AG04450 (cell line): ENCODE results near the gene ZNF236. TPM values are rescaled to one million over a fixed set of nuclear protein-coding genes. Genes with fewer than 3 reads are reported as not detected.

Experiments used
- CTCF ChIA-PET: fragments of 300-600, 350-600 bp; formaldehyde crosslinking; extraction: SDS; loops from one replicate; lab custom pipeline; 2022; ENCODE audit warnings: antibody characterized with exemption, inconsistent platforms; lab: Charles Lee
- POLR2A ChIA-PET: fragments of 350-600 bp; formaldehyde crosslinking; extraction: SDS; loops from one replicate; lab custom pipeline; 2021; ENCODE audit warnings: antibody characterized with exemption, inconsistent platforms; lab: Yijun Ruan, JAX
- DNase-seq: peaks from one replicate; pipeline ENCODE4 v3.0.0-alpha.2; 2011; ENCODE audit warnings: low read depth, low spot score
- H3K27ac ChIP-seq: one replicate; pipeline ENCODE4 v1.5.1; 2012; ENCODE audit warnings: low read depth, low read length, control low read depth
- H3K27me3 ChIP-seq: one replicate; pipeline ENCODE4 v1.6.0; 2012; ENCODE audit warnings: low read length; ENCODE audit not compliant: control insufficient read depth, insufficient read depth
- H3K4me3 ChIP-seq: 2 replicates; pipeline ENCODE4 v1.5.1; 2011; ENCODE audit warnings: mild to moderate bottlenecking, low read depth, low read length, control low read depth
- H3K9me3 ChIP-seq: 2 replicates; pipeline ENCODE4 v1.5.1; 2012; ENCODE audit warnings: low read length; ENCODE audit not compliant: control insufficient read depth, insufficient read depth
- polyA plus RNA-seq: library from polyadenylated mRNA; depleted of rRNA; stranded (reverse); fragments of >200 nt; gene quantifications from 2 replicates; pipeline ENCODE4 v1.2.3, GENCODE V29; 2011
- TF ChIP-seq, protein P1 (sequence below): IDR thresholded peaks from 2 replicates; pipeline ENCODE4 v1.5.1; 2011; ENCODE audit warnings: low read depth, low read length, control low read depth, inconsistent platforms

Gene ZNF236
- polyA plus RNA-seq, 1 experiment: 5.3 TPM

DNA sequence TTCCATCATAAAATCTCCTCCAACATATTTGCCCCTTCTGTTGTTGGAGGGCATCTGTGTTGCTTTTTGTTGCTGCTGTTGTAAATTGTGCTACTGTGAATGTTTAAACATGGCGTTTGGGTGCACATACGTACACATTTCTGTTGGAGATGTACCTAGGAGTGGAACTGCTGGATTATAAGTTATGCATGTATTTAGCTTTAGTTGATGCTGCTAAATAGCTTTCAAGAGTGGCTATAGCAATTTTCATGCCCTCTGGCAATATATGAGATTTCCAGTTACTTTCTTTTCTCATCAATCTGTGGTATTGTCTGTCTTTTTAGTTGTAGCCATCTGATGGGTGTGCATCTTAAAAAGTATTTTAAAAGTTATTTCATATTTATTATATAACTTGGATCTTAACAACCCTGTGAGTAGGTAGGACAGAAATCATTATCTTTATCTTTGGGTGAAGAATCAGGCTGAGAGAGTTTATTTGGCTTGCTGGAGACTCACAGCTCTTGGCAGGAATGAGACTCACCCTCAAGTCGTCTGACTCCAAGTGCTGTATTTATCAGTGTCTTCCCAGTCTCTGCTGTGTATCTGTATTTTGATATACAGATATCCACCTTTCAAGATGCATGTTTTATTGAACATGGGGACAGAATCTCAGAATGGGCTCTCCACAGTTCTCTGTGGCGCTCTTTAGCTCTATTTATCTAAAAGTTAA is 16.9 kb downstream of the ZNF236 start:
- Histone ChIP-seq H3K27ac (no peak overlapping the region), H3K9me3 (no peaks in the 10 kb centered on the region), H3K4me3 (no peak overlapping the region), H3K27me3 (no peaks in the 10 kb centered on the region)
- CTCF ChIA-PET: no interaction called here
- TF ChIP-seq, protein P1, sequence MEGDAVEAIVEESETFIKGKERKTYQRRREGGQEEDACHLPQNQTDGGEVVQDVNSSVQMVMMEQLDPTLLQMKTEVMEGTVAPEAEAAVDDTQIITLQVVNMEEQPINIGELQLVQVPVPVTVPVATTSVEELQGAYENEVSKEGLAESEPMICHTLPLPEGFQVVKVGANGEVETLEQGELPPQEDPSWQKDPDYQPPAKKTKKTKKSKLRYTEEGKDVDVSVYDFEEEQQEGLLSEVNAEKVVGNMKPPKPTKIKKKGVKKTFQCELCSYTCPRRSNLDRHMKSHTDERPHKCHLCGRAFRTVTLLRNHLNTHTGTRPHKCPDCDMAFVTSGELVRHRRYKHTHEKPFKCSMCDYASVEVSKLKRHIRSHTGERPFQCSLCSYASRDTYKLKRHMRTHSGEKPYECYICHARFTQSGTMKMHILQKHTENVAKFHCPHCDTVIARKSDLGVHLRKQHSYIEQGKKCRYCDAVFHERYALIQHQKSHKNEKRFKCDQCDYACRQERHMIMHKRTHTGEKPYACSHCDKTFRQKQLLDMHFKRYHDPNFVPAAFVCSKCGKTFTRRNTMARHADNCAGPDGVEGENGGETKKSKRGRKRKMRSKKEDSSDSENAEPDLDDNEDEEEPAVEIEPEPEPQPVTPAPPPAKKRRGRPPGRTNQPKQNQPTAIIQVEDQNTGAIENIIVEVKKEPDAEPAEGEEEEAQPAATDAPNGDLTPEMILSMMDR: no peak
- POLR2A ChIA-PET: interaction anchor here (0.6 kb wide), 1 partner anchor 10 kb away, joined by 4 read pairs; no protein-coding TSS in a partner anchor
- DNase-seq: no peak

DNA sequence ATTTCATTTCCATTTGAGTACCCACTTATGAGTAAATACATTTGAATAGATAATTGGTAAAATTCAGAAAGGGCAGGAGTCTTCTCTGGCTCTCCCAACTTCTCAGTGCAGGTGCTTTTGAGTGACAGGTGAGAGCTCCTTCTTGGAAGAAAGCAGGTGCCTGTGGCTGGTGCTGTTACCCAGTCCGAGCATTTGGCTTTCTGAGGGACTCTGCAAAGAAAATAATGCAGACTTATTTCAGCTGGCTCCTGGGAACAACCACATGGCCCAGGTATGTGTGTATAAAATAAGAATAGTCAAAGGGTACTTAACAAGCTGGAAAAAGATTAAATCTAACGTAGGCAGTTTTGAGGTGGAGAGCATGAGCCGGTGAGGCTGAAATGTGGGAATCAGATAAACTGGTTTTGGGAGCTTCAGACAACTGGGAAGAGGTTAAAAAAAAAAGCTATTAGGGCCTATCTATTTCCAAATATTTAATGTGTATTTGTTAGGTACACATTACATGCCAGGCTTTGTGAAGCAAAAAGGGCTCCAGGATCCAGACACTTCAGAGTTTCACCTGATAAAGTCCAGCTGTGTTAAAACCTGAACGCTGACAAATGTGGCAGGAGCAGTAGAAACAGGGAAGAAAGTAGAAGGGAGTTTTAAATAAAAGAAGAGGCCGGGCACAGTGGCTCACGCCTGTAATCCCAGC is 20.6 kb downstream of the ZNF236 start:
- TF ChIP-seq, protein P1: no peak
- Histone ChIP-seq H3K27ac (no peak overlapping the region), H3K9me3 (no peaks in the 10 kb centered on the region), H3K27me3 (no peaks in the 10 kb centered on the region), H3K4me3 (no peak overlapping the region)
- ChIA-PET CTCF (interaction anchor here (0.6 to 3.4 kb wide), 3 partner anchors 9 to 40 kb away, joined by 3 to 21 read pairs (median 3); no protein-coding TSS in a partner anchor), POLR2A (no interaction called here)
- DNase-seq: no peak

DNA sequence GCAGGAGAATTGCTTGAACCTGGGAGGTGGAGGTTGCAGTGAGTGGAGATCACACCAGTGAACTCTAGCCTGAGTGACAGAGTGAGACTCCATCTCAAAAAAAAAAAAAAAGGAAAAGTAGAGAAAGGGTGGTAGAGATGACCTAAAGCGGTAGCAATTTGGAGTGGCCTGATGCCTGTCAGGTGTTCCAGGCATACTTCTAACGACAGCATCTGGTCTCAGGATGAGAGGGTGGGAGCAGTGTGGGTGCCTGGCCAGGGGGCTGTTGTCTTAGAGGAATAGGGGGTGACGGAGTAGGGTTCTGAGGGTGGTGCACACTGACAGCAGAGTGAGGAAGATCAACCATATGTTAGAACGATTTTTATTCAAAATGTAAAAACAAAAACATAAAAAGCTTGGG is 21.8 kb downstream of the ZNF236 start:
- no peak for DNase-seq
- CTCF ChIA-PET: interaction anchor here (3.4 kb wide), 1 partner anchor 41 kb away, joined by 21 read pairs; no protein-coding TSS in a partner anchor
- no peaks in the 10 kb centered on the region for H3K27me3 ChIP-seq
- no peak overlapping the region for H3K4me3 ChIP-seq
- no peak overlapping the region for H3K27ac ChIP-seq
- no peaks in the 10 kb centered on the region for H3K9me3 ChIP-seq
- POLR2A ChIA-PET: no interaction called here
- TF ChIP-seq, protein P1: no peak

DNA sequence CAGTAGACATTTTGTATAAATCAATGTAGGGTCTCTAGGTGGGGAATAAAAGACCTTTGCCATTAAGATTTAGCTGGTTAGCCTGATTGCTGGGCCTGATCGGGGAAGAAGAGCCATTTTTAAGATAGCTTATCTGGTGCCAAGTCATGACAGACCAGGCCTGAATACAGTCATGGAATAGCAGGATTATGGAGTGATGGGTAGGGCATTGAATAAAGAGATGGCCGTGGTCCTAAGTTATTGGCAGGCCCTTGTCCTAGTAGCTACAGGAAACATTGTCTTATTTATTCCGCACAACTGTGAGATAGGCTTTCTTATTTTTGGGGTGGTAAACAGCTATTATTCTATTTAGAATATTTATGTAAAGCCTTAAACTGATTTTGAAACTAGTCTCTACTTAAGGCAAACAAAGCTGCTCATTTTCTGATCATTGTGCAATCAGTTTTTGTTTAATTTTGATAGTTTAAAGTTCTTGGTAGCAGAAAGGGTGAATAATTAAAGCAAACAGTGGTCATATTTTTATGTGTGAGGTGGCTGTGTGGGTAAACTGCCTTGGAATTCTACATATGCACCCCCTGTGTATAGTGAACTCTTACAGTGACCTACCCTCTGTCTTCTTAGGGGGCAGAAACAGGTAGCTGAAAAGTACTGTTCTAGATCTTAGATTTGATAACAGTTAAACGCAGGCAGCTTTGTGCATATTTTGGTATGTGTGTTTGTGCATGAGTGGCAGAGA is 22.6 kb downstream of the ZNF236 start:
- ChIA-PET POLR2A (interaction anchor here (0.6 kb wide), 1 partner anchor 125 kb away, joined by 3 read pairs; no protein-coding TSS in a partner anchor), CTCF (interaction anchor here (3.4 kb wide), 1 partner anchor 41 kb away, joined by 21 read pairs; no protein-coding TSS in a partner anchor)
- Histone ChIP-seq H3K4me3 (no peak overlapping the region), H3K9me3 (no peaks in the 10 kb centered on the region), H3K27ac (no peak overlapping the region), H3K27me3 (no peaks in the 10 kb centered on the region)
- TF ChIP-seq, protein P1: no peak
- no peak for DNase-seq
